Heart left ventricle (tissue), 16 donors: ENCODE measurements around the gene TUBA4B. TPM values are rescaled to one million over a fixed set of nuclear protein-coding genes. Genes with fewer than 3 reads are reported as not detected.

Source experiments
- ATAC-seq, 4 donors: fragments of 200-7000 bp; cut with Tn5 transposase; one replicate each; pipeline ENCODE4 v1.9.1; 2020 to 2022; ENCODE audit warnings: moderate library complexity in 4 of 4, mild to moderate bottlenecking in 3 of 4, moderate number of reproducible peaks in 1 of 4
- DNase-seq, 5 donors: peaks; one replicate each; pipeline ENCODE4 v3.0.0-alpha.2; 2020
- H3K27ac ChIP-seq, 12 donors: fragments of 200-600 bp; sonication (generic) in 4 of 12; one replicate each; pipeline versions ENCODE4 v1.5.0 to v1.8.0; 2016 to 2022; ENCODE audit warnings: mild to moderate bottlenecking in 2 of 12
- H3K27me3 ChIP-seq, 9 donors: fragments of 200-600 bp; sonication (generic) in 2 of 9; one replicate each; pipeline versions ENCODE4 v1.5.1 to v1.8.0; 2016 to 2022; ENCODE audit warnings: mild to moderate bottlenecking in 3 of 9
- H3K36me3 ChIP-seq, 9 donors: fragments of 200-600 bp; sonication (generic) in 2 of 9; one replicate each; pipeline versions ENCODE4 v1.5.0 to v1.8.0; 2018 to 2022; ENCODE audit warnings: mild to moderate bottlenecking in 2 of 9
- H3K4me1 ChIP-seq, 12 donors: fragments of 200-600 bp; sonication (generic) in 4 of 12; one replicate each; pipeline versions ENCODE4 v1.5.0 to v1.8.0; 2016 to 2022; ENCODE audit warnings: mild to moderate bottlenecking in 3 of 12
- H3K4me3 ChIP-seq, 12 donors: fragments of 200-600 bp; sonication (generic) in 4 of 12; one replicate each; pipeline versions ENCODE4 v1.5.0 to v1.8.0; 2017 to 2022; ENCODE audit warnings: mild to moderate bottlenecking in 9 of 12, moderate library complexity in 4 of 12
- H3K9me3 ChIP-seq, 12 donors: fragments of 200-600 bp; sonication (generic) in 4 of 12; one replicate each; pipeline versions ENCODE4 v1.5.0 to v1.8.0; 2016 to 2022; ENCODE audit warnings: mild to moderate bottlenecking in 1 of 12
- POLR2A ChIP-seq, 2 donors: fragments of 450-650 bp; IDR thresholded peaks; one replicate each; pipeline ENCODE4 v1.6.1; 2017; ENCODE audit warnings: antibody characterized with exemption in 2 of 2, mild to moderate bottlenecking in 2 of 2, moderate library complexity in 2 of 2
- WGBS, 4 donors: extraction: QIAGEN DNeasy Blood & Tissue Kit in 2 of 4; methylation state at CpG; one replicate each; pipeline versions ENCODE4 v1.1.5 to v1.1.7; 2013 to 2018; 5-methylcytosine and 5-hydroxymethylcytosine counted together
- intact Hi-C, 10 donors: fragments of 100-400 bp; cut with DNase I; formaldehyde crosslinking; loops; one replicate each; pipeline versions ENCODE4 v1.11.1 to v1.14.2; 2022
- polyA plus RNA-seq, 2 donors: library from polyadenylated mRNA; stranded (reverse); fragments of 200-250 nt; gene quantifications; one replicate each; pipeline ENCODE4 v1.2.3, GENCODE V29; 2013
- total RNA-seq, 9 donors: library from RNA; depleted of rRNA in 2 of 9; stranded (reverse); fragments of >200 nt in 2 of 9; fragmentation: NEBNext Ultra II Directional in 3 of 9; extraction: Animal tissue kit (Norgen Biotek cat#: 25700) in 3 of 9; gene quantifications; one replicate each; pipeline versions ENCODE4 v1.1.0 to v1.2.4, GENCODE V29; 2016 to 2023
- TF ChIP-seq, protein P1 (sequence below), 12 donors: fragments of 200-600 bp; sonication (generic) in 4 of 12; IDR thresholded peaks; one replicate each; pipeline versions ENCODE4 v1.5.0 to v1.8.0; 2018 to 2022; ENCODE audit warnings: antibody characterized with exemption in 12 of 12, mild to moderate bottlenecking in 5 of 12
- donor health status: ischemic (EF 13 %, LVEDD 7.1; RV severe dilation, severe dysfunction).
- donor health status: healthy with polysubstance abuse.
- donor health status: DM: no; HTN: yes; CAD: no.
- donor health status: DM: no; HTN: no; CAD: no.
- donor health status: ischemic (EF 25% LVEDD 6.9; RV normal size, moderate dysfunction).
- donor health status: ischemic (EF 25% LVEDD 5.7; RV mildly dilated, moderate dysfunction).
- donor health status: healthy.
- donor health status: DM: yes; HTN: yes; CAD: no.
- donor health status: ischemic (EF 35%, LVEDD 5.7; RV mildly dilated, moderate dysfunction).
- donor health status: nonischemic (EF 11% LVEDD 7.7; RV severe dilation, severe dysfunction).
- donor health status: DM: yes; HTN: yes; CAD: no.
- donor health status: PGD.
- donor health status: ischemic (EF 29% LVEDD 5.4; RV normal size, mild dysfunction).
- donor health status: nonischemic (EF 23%, LVEDD 6.1; RV moderate dilation, normal function).

Gene TUBA4B
- total and polyA plus RNA-seq, 11 donors: not detected

DNA sequence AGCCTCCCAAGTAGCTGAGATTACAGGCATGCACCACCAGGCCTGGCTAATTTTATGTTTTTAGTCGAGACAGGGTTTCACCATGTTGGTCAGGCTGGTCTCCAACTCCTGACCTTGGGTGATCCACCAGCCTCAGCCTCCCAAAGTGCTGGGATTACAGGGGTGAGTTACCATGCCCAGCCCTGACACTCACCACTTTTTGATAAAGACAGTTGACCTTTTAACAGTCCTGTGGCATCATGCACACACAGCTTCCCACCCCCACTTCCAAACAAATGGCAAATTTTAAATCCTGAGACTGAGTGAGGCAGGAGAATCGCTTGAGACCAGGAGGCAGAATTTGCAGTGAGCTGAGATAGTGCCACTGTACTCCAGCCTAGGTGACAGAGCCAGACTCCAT lies 20.0 kb downstream of the TUBA4B start:
- TF ChIP-seq POLR2A (IDR thresholded peaks at IDR 0.05): no peak
- TF ChIP-seq, protein P1, sequence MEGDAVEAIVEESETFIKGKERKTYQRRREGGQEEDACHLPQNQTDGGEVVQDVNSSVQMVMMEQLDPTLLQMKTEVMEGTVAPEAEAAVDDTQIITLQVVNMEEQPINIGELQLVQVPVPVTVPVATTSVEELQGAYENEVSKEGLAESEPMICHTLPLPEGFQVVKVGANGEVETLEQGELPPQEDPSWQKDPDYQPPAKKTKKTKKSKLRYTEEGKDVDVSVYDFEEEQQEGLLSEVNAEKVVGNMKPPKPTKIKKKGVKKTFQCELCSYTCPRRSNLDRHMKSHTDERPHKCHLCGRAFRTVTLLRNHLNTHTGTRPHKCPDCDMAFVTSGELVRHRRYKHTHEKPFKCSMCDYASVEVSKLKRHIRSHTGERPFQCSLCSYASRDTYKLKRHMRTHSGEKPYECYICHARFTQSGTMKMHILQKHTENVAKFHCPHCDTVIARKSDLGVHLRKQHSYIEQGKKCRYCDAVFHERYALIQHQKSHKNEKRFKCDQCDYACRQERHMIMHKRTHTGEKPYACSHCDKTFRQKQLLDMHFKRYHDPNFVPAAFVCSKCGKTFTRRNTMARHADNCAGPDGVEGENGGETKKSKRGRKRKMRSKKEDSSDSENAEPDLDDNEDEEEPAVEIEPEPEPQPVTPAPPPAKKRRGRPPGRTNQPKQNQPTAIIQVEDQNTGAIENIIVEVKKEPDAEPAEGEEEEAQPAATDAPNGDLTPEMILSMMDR (IDR thresholded peaks at IDR 0.05): no peak
- ATAC-seq: peak in 1 of 4 donors; percentile 42
- Histone ChIP-seq H3K36me3 (no peaks in the 10 kb centered on the region), H3K4me1 (peaks cover 2 to 27% (median 13%) of the 10 kb centered on the region in 12 donors), H3K27me3 (no peaks in the 10 kb centered on the region), H3K4me3 (no peak overlapping the region), H3K9me3 (no peaks in the 10 kb centered on the region), H3K27ac (peak overlapping the region in 4 of 12 donors; percentile 79 to 98 (median 90))
- intact Hi-C loops: no loop called here
- WGBS, 4 donors: 61 to 79% (median 62%) methylated on average over 2 of the region's 2 CpGs
- peak in 1 of 5 donors; percentile 39 for DNase-seq

DNA sequence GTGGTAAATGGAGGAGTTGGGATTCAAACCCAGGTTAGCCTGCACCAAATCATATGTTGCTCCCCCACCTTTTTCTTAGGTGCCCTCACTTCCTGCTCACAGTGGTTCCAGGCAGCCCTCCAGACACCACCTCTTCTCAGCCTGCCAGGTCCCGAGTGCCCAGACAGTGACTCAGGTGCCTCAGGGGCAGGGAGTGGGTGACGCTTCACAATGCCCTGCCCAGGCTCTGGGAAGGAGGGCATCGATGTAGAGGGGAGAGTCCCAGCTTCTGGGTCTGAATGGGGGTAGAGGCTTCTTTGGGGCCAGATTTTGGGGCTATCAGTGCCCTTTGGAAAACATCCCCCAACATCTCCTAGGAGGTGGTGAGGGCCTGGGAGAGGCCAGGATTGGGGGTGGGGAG lies 20.9 kb downstream of the TUBA4B start:
- Histone ChIP-seq H3K9me3 (no peaks in the 10 kb centered on the region), H3K27ac (peak overlapping the region; percentile 55 to 98 (median 88)), H3K27me3 (no peaks in the 10 kb centered on the region), H3K4me1 (peaks cover 7 to 36% (median 22%) of the 10 kb centered on the region in 12 donors), H3K4me3 (no peak overlapping the region), H3K36me3 (no peaks in the 10 kb centered on the region)
- intact Hi-C loops: no loop called here
- ATAC-seq: peak in 1 of 4 donors; percentile 21
- DNase-seq: peak in 2 of 5 donors; percentile 9 to 43
- 65 to 76% (median 73%) methylated on average over 3 of the region's 3 CpGs for WGBS, 4 donors
- TF ChIP-seq, protein P1 (IDR thresholded peaks at IDR 0.05): no peak
- TF ChIP-seq POLR2A (IDR thresholded peaks at IDR 0.05): no peak

DNA sequence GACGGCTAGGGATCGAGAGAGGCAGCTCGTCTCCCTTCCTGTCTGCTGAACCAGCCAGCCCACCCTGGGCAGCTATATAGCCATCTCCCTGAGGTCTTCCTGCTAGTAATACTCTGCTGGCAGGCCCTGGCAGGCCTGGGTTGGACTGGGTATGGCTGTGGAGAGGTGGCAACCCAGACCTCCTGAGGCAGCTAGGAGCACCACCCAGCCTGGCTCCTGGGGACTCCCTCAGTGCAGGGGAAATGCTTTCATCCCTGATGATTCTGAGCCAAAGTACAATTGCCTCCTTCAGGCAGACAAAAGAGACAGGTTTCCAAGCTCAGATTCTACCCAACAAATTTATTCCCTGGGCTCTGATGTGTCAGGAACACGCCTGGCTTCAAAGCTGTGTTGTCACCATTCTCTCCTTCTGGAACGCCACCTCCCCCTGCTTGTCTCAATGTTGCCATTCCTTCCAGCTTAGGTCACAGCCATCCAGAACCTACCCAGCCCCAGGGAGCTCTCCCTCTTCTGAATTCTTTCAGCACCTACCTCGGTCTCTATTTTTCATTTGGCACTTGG lies 21.4 kb downstream of the TUBA4B start:
- H3K27ac ChIP-seq: peak overlapping the region; percentile 55 to 98 (median 88)
- H3K9me3 ChIP-seq: no peaks in the 10 kb centered on the region
- H3K4me1 ChIP-seq: peaks cover 7 to 33% (median 24%) of the 10 kb centered on the region in 12 donors
- no peak overlapping the region for H3K4me3 ChIP-seq
- ATAC-seq: peak; percentile 25 to 52 (median 45)
- H3K36me3 ChIP-seq: no peaks in the 10 kb centered on the region
- WGBS, 4 donors: 4 to 33% (median 24%) methylated on average over 3 to 6 of the region's 6 CpGs
- no peaks in the 10 kb centered on the region for H3K27me3 ChIP-seq
- TF ChIP-seq, protein P1 (IDR thresholded peaks at IDR 0.05): no peak
- TF ChIP-seq POLR2A (IDR thresholded peaks at IDR 0.05): no peak
- peak in 4 of 5 donors; percentile 54 to 77 (median 68) for DNase-seq
- intact Hi-C loops: no loop called here

DNA sequence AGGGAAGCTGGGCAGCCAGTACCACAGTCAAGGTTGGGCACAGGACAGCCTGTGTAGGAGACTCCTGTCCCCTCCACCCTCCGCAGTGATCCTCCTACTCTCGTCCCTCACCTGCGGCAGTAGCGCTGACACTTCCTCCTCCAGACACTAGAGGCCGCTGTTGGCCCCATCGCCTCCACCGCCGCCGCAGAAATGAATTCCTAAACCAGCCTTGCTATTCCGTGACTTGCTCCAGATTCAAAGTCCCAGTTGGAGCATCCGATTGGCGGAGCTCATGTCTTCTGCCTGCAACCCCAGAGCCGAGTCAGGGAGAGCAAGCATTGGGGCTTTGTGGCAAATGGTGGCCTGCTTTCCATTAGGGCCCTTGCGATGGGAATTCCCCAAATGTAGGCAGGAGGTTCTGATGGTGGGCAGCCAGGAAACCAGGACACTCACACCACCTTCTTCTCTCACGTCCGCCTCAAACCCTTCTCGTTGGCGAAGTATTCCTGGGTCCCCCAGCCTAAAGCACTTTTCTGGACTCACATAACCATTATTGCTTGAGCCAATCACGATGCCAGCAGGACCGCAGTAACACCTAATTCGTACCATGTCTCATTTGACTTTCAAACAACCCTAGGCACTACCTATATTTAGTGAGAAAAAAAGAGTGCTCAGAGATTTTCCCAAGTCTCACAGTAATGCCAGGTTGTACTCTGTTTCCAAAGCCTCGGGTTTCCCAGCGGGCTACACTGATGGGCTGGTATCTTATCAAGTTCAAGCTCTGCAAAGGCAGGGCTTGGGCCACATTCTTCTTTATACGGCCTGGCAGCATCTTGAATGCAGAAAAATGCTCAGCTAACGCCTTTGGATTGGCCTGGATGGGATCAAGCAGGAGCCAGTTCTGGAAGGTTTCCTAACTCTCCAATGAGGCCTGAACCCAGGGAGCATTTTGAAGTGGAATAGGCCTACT lies 24.9 kb downstream of the TUBA4B start:
- DNase-seq: peak; percentile 75 to 88 (median 79)
- ATAC-seq: peak; percentile 2 to 34 (median 14)
- peak overlapping the region; percentile 72 to 100 (median 99) for H3K27ac ChIP-seq
- WGBS, 4 donors: 22 to 26% (median 25%) methylated on average over 24 to 25 of the region's 25 CpGs
- peak overlapping the region in 6 of 12 donors; percentile 14 to 89 (median 46) for H3K4me3 ChIP-seq
- intact Hi-C loops: loop anchor here in 8 of 10 donors (1.0 to 5.0 kb wide), 9 partner anchors 16 to 489 kb away; partner anchors contain the start of genes CNPPD1 (in 5 of the 8), RETREG2 (in 3 of the 8), GLB1L (in 1 of the 8) and STK16 (in 1 of the 8)
- no peak for TF ChIP-seq POLR2A (IDR thresholded peaks at IDR 0.05)
- TF ChIP-seq, protein P1 (IDR thresholded peaks at IDR 0.05): peak; percentile 97 to 100 (median 98)
- no peaks in the 10 kb centered on the region for H3K27me3 ChIP-seq
- H3K4me1 ChIP-seq: peaks cover 7 to 50% (median 31%) of the 10 kb centered on the region in 12 donors
- H3K9me3 ChIP-seq: no peaks in the 10 kb centered on the region
- peaks cover 0 to 28% (median 27%) of the 10 kb centered on the region in 9 donors for H3K36me3 ChIP-seq
